HEK293 (cell line): ENCODE measurements around the gene TUT1.
"Not testable (repeated sequence)": the region's sequence is repeated elsewhere in the genome, so short reads cannot be mapped to it uniquely, and the experiment has no call there.

Experiments
- CTCF ChIA-PET: fragments of 350-600 bp; formaldehyde crosslinking; extraction: SDS; loops from one replicate; lab custom pipeline; 2021; ENCODE audit warnings: antibody characterized with exemption; lab: Yijun Ruan, JAX
- POLR2A ChIA-PET: fragments of 300-600 bp; formaldehyde crosslinking; extraction: SDS; loops from one replicate; lab custom pipeline; 2020; ENCODE audit warnings: antibody characterized with exemption, inconsistent platforms; lab: Yijun Ruan, JAX
- H3K27ac ChIP-seq: fragments of 200-500 bp; sonication (Bioruptor generic); 2 replicates; pipeline ENCODE4 v1.5.1; 2014; ENCODE audit warnings: low read depth, low read length, control low read depth, inconsistent platforms; ENCODE audit errors: extremely low read depth
- H3K36me3 ChIP-seq, 2 experiments: fragments of 200-500 bp in 1 of 2; sonication (Bioruptor generic) in 1 of 2; 1 replicate in 1 of 2; 2 replicates in 1 of 2; pipeline ENCODE4 v1.5.1; 2014 to 2017; ENCODE audit warnings: inconsistent platforms in 2 of 2, low read length in 2 of 2; ENCODE audit not compliant: control insufficient read depth in 2 of 2, insufficient read depth in 1 of 2
- H3K4me1 ChIP-seq: fragments of 200-500 bp; sonication (Bioruptor generic); 2 replicates; pipeline ENCODE4 v1.5.1; 2014; ENCODE audit warnings: mild to moderate bottlenecking, low read length, inconsistent platforms; ENCODE audit not compliant: control insufficient read depth, insufficient read depth
- H3K4me3 ChIP-seq: 2 replicates; pipeline ENCODE4 v1.5.1; 2011; ENCODE audit warnings: low read depth, mild to moderate bottlenecking, control low read depth, low read length, moderate library complexity
- H3K9me3 ChIP-seq: fragments of 200-500 bp; sonication (Bioruptor generic); 2 replicates; pipeline ENCODE4 v1.5.1; 2014; ENCODE audit warnings: low read depth, low read length, inconsistent platforms; ENCODE audit not compliant: control insufficient read depth, insufficient read depth
- FEZF1 ChIP-seq: fragments of 450-650 bp; formaldehyde crosslinking; IDR thresholded peaks from 2 replicates; pipeline ENCODE4 v1.5.1; 2016; ENCODE audit warnings: missing biosample characterization, missing genetic modification characterization
- GLIS1 ChIP-seq: fragments of 450-650 bp; formaldehyde crosslinking; IDR thresholded peaks from 2 replicates; pipeline ENCODE4 v1.5.1; 2016; ENCODE audit warnings: missing biosample characterization, missing genetic modification characterization
- KLF10 ChIP-seq: fragments of 450-650 bp; IDR thresholded peaks from 2 replicates; pipeline ENCODE4 v1.5.1; 2018; ENCODE audit warnings: missing biosample characterization, mild to moderate bottlenecking, missing genetic modification characterization
- KLF8 ChIP-seq: fragments of 450-650 bp; formaldehyde crosslinking; IDR thresholded peaks from 2 replicates; pipeline ENCODE4 v1.5.1; 2016; ENCODE audit warnings: missing biosample characterization, missing genetic modification characterization
- OSR2 ChIP-seq: fragments of 450-650 bp; formaldehyde crosslinking; IDR thresholded peaks from 2 replicates; pipeline ENCODE4 v1.5.1; 2016; ENCODE audit warnings: missing biosample characterization, missing genetic modification characterization
- TRIM28 ChIP-seq: IDR thresholded peaks from 2 replicates; pipeline ENCODE4 v1.6.1; 2011; ENCODE audit warnings: low read length, control low read depth, borderline replicate concordance
- ZBTB21 ChIP-seq: fragments of 450-650 bp; formaldehyde crosslinking; IDR thresholded peaks from 2 replicates; pipeline ENCODE4 v1.5.1; 2017; ENCODE audit warnings: missing biosample characterization, missing genetic modification characterization
- ZIC2 ChIP-seq: fragments of 450-650 bp; formaldehyde crosslinking; IDR thresholded peaks from 2 replicates; pipeline ENCODE4 v1.5.1; 2016; ENCODE audit warnings: missing biosample characterization, missing genetic modification characterization
- ZNF132 ChIP-seq: fragments of 450-650 bp; formaldehyde crosslinking; IDR thresholded peaks from 2 replicates; pipeline ENCODE4 v1.5.1; 2017; ENCODE audit warnings: missing biosample characterization, missing genetic modification characterization, borderline replicate concordance
- ZNF175 ChIP-seq: fragments of 450-650 bp; formaldehyde crosslinking; IDR thresholded peaks from 2 replicates; pipeline ENCODE4 v1.5.1; 2016; ENCODE audit warnings: missing biosample characterization, missing genetic modification characterization
- ZNF394 ChIP-seq: fragments of 450-650 bp; formaldehyde crosslinking; IDR thresholded peaks from 2 replicates; pipeline ENCODE4 v1.5.1; 2016; ENCODE audit warnings: missing biosample characterization, missing genetic modification characterization, mild to moderate bottlenecking, moderate library complexity, borderline replicate concordance
- ZNF549 ChIP-seq: fragments of 450-650 bp; IDR thresholded peaks from 2 replicates; pipeline ENCODE4 v1.5.1; 2018; ENCODE audit warnings: missing biosample characterization, missing genetic modification characterization, mild to moderate bottlenecking, inconsistent platforms, moderate library complexity
- ZNF585B ChIP-seq: fragments of 450-650 bp; formaldehyde crosslinking; IDR thresholded peaks from 2 replicates; pipeline ENCODE4 v1.5.1; 2016; ENCODE audit warnings: missing biosample characterization, missing genetic modification characterization
- ZNF776 ChIP-seq: fragments of 450-650 bp; formaldehyde crosslinking; IDR thresholded peaks from 2 replicates; pipeline ENCODE4 v1.5.0; 2017; ENCODE audit warnings: missing biosample characterization, missing genetic modification characterization, borderline replicate concordance
- ZNF792 ChIP-seq: fragments of 450-650 bp; formaldehyde crosslinking; IDR thresholded peaks from 2 replicates; pipeline ENCODE4 v1.5.1; 2016; ENCODE audit warnings: missing biosample characterization, missing genetic modification characterization
- ZXDB ChIP-seq: fragments of 450-650 bp; formaldehyde crosslinking; IDR thresholded peaks from 2 replicates; pipeline ENCODE4 v1.5.1; 2016; ENCODE audit warnings: missing biosample characterization, missing genetic modification characterization
- TF ChIP-seq, protein P1 (sequence below): fragments of 450-650 bp; formaldehyde crosslinking; IDR thresholded peaks from 2 replicates; pipeline ENCODE4 v1.5.1; 2016; ENCODE audit warnings: missing biosample characterization, missing genetic modification characterization

Gene TUT1

GRCh38 chr11:62560566-62561103 is 30.7 kb downstream of the TUT1 start (continued):
- TF ChIP-seq ZNF394 (tag by site-specific recombination) (0 out of 2 replicates have a peak, but pooled peaks have one; percentile 26), KLF10 (tag by site-specific recombination) (peak; percentile 62), TRIM28 (0 out of 2 replicates have a peak, but pooled peaks have one; percentile 42), ZBTB21 (tag by site-specific recombination) (no peak), FEZF1 (peak; percentile 55; the same call in 1 of the 2 replicates), ZNF585B (no peak), ZNF549 (tag by site-specific recombination) (no peak)
- TF ChIP-seq, all 188 proteins: peak for 34

DNA sequence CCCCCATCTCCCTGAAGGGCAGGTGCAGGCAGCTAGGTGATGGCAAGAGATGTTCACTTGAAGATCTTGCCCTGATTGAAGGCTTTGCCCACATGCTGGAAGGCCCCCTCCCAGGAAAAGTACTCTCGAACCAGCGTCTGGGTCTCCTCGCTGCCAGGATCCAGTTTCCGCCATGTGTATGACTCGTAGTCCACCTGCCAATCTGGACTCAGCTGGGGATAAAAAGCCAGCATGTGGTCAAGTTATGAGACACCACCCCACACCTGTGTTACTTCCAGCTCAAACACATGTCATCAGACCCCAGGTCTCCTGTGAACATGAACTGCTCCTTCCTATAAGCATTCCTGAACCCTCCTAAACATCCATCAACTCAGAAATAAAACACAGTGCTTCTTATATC is 31.7 kb downstream of the TUT1 start:
- not testable (repeated sequence) for H3K27ac ChIP-seq, H3K4me1 ChIP-seq, H3K4me3 ChIP-seq, H3K9me3 ChIP-seq
- H3K36me3 ChIP-seq, result peaks cover 16 to 75% of the 10 kb centered on the region in 2 experiments
- POLR2A ChIA-PET, result interaction anchor here (1.1 to 2.5 kb wide), 5 partner anchors 13 to 135 kb away, joined by 4 to 13 read pairs (median 10); partner anchors contain the start of genes AHNAK, EEF1G and TUT1
- TF ChIP-seq ZIC2 (tag by site-specific recombination) (0 out of 2 replicates have a peak, but pooled peaks have one; percentile 20), GLIS1 (tag by site-specific recombination) (peak; percentile 91)
- CTCF ChIA-PET, result interaction anchor here (0.6 to 5.2 kb wide), 16 partner anchors 11 to 227 kb away, joined by 3 to 80 read pairs (median 5); partner anchors contain the start of gene EEF1G

DNA sequence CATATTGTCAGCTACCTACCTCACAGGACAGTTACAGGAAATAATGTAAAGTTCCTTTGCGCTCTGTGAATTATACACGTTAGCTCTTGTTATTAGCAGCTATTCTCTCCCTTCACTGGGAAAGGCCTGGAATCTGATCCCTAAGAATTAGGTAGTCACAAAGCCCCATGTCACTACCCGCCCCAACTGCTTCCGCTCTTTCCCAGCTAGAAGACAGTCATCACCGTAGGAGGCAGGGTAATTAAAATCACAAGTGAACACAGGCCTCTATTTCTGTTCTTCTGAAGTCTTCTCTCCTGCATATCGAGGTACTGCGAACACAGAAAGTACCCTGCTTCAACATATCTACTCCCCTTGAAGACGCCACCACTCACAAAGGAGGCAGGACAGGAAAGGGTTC is 32.1 kb downstream of the TUT1 start:
- Histone ChIP-seq H3K27ac (no peak overlapping the region), H3K4me1 (peaks cover 6% of the 10 kb centered on the region; the same call in 1 of the 2 replicates), H3K4me3 (no peak overlapping the region), H3K36me3 (peaks cover 16 to 75% of the 10 kb centered on the region in 2 experiments), H3K9me3 (no peaks in the 10 kb centered on the region)
- ChIA-PET POLR2A (interaction anchor here (1.0 to 2.5 kb wide), 4 partner anchors 12 to 134 kb away, joined by 3 to 11 read pairs (median 6); partner anchors contain the start of genes AHNAK, EEF1G and TUT1), CTCF (interaction anchor here (0.7 to 5.2 kb wide), 6 partner anchors 13 to 227 kb away, joined by 3 to 80 read pairs (median 10); no protein-coding TSS in a partner anchor)
- peak; percentile 52 for TF ChIP-seq OSR2 (tag by site-specific recombination)
- no peak for TF ChIP-seq ZXDB (tag by site-specific recombination)
- TF ChIP-seq, protein P1, sequence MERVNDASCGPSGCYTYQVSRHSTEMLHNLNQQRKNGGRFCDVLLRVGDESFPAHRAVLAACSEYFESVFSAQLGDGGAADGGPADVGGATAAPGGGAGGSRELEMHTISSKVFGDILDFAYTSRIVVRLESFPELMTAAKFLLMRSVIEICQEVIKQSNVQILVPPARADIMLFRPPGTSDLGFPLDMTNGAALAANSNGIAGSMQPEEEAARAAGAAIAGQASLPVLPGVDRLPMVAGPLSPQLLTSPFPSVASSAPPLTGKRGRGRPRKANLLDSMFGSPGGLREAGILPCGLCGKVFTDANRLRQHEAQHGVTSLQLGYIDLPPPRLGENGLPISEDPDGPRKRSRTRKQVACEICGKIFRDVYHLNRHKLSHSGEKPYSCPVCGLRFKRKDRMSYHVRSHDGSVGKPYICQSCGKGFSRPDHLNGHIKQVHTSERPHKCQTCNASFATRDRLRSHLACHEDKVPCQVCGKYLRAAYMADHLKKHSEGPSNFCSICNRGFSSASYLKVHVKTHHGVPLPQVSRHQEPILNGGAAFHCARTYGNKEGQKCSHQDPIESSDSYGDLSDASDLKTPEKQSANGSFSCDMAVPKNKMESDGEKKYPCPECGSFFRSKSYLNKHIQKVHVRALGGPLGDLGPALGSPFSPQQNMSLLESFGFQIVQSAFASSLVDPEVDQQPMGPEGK (tag by site-specific recombination), result 0 out of 2 replicates have a peak, but pooled peaks have one; percentile 21
- TF ChIP-seq KLF8, result peak; percentile 38; the same call in 1 of the 2 replicates

DNA sequence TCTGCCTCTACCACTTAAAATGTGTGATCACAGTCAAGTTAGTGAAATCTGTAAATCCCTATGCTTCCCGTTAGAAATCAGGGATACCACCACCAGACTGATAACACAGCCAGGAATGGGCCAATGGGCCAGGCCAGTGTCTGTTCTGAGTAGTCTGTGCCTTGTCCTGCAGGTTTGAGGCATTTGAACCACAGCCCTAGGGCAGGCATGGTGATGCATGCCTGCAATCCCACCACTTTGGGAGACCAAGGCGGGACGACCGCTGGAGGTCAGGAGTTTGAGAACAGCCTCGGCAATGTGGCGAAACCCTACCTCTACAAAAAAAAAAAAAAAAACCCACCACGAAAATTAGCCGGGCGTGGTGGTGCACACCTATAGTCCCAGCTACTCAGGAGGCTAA is 32.7 kb downstream of the TUT1 start:
- Histone ChIP-seq H3K36me3 (peaks cover 16 to 69% of the 10 kb centered on the region in 2 experiments), H3K4me1 (peaks cover 6% of the 10 kb centered on the region; the same call in 1 of the 2 replicates), H3K9me3 (no peaks in the 10 kb centered on the region), H3K4me3 (no peak overlapping the region), H3K27ac (no peak overlapping the region)
- TF ChIP-seq ZNF776 (tag by site-specific recombination), result no peak
- no peak for TF ChIP-seq ZNF175
- no peak for TF ChIP-seq ZNF132 (tag by site-specific recombination)
- TF ChIP-seq ZNF792 (tag by site-specific recombination), result no peak
- POLR2A ChIA-PET, result interaction anchor here (1.0 to 2.5 kb wide), 4 partner anchors 9 to 134 kb away, joined by 3 to 11 read pairs (median 4); partner anchors contain the start of genes EEF1G and TUT1
- CTCF ChIA-PET, result interaction anchor here (1.0 to 5.2 kb wide), 4 partner anchors 13 to 164 kb away, joined by 8 to 80 read pairs (median 40); no protein-coding TSS in a partner anchor
